A549 (cell line): ENCODE data around the gene SARS1. TPM values are rescaled to one million over a fixed set of nuclear protein-coding genes. Genes with fewer than 3 reads are reported as not detected.
A peak's percentile ranks its signal among the peaks of the same experiment; 100 is the strongest.

Experiments used
- ATAC-seq, 2 experiments: fragments of 200-7000 bp in 1 of 2; fragments of >200 bp in 1 of 2; cut with Nextera tagmentation in 1 of 2; cut with Tn5 transposase in 1 of 2; 3 replicates each; pipeline versions ENCODE4 v1.8.0 to v1.9.1; 2018 to 2020; ENCODE audit warnings: mild to moderate bottlenecking in 1 of 2, moderate library complexity in 1 of 2
- CTCF ChIA-PET: fragments of 300-600 bp; sonication (Branson Sonifier 250); formaldehyde crosslinking; extraction: SDS; loops from one replicate; lab custom pipeline; 2021; ENCODE audit warnings: antibody characterized with exemption, inconsistent platforms; lab: Yijun Ruan, JAX
- POLR2A ChIA-PET: fragments of 350-600 bp; formaldehyde crosslinking; extraction: SDS; loops from one replicate; lab custom pipeline; 2021; ENCODE audit warnings: antibody characterized with exemption, inconsistent platforms; lab: Yijun Ruan, JAX
- DNase-seq, 2 experiments: peaks; one replicate each; pipeline versions ENCODE4 v3.0.0 to v3.0.0-alpha.2; 2011 to 2016; ENCODE audit warnings: low read depth in 1 of 2, low spot score in 1 of 2
- FAIRE-seq: peaks from 2 replicates; lab custom pipeline; 2011; peaks lifted over from hg19 to GRCh38; lab: Jason Lieb, UNC
- H3K27ac ChIP-seq, 2 experiments: fragments of >200 bp; sonication (Bioruptor Twin); formaldehyde crosslinking; 3 replicates each; pipeline ENCODE4 v1.5.1; 2016 to 2017
- H3K4me1 ChIP-seq: fragments of >200 bp; sonication (Bioruptor Twin); formaldehyde crosslinking; 3 replicates; pipeline ENCODE4 v1.6.1; 2016
- H3K4me2 ChIP-seq: fragments of >200 bp; sonication (Bioruptor Twin); formaldehyde crosslinking; 3 replicates; pipeline ENCODE4 v1.6.1; 2016
- H3K4me3 ChIP-seq: fragments of >200 bp; sonication (Bioruptor Twin); formaldehyde crosslinking; 3 replicates; pipeline ENCODE4 v1.5.1; 2016
- H3K9me3 ChIP-seq: fragments of >200 bp; sonication (Bioruptor Twin); formaldehyde crosslinking; 3 replicates; pipeline ENCODE4 v1.6.1; 2016
- CBX2 ChIP-seq: fragments of 200-600 bp; sonication (generic); IDR thresholded peaks from 2 replicates; pipeline ENCODE4 v1.6.1; 2016; ENCODE audit warnings: low read depth, mild to moderate bottlenecking, borderline replicate concordance
- CEBPB ChIP-seq, 2 experiments: fragments of >200 bp in 1 of 2; sonication (Bioruptor Twin) in 1 of 2; formaldehyde crosslinking in 1 of 2; IDR thresholded peaks; 2 replicates each; pipeline ENCODE4 v1.6.1; 2012 to 2016
- CHD2 ChIP-seq: fragments of 150-350 bp; IDR thresholded peaks from 2 replicates; pipeline ENCODE4 v1.6.1; 2014; ENCODE audit warnings: low read length; ENCODE audit not compliant: partially characterized antibody
- CHD4 ChIP-seq: fragments of 200-600 bp; sonication (generic); IDR thresholded peaks from 2 replicates; pipeline ENCODE4 v1.6.1; 2016; ENCODE audit warnings: antibody characterized with exemption, mild to moderate bottlenecking, borderline replicate concordance
- CTCF ChIP-seq: fragments of >200 bp; sonication (Bioruptor Twin); formaldehyde crosslinking; IDR thresholded peaks from 3 replicates; pipeline ENCODE4 v1.5.1; 2016
- E2F6 ChIP-seq: IDR thresholded peaks from 2 replicates; pipeline ENCODE4 v1.6.1; 2012; ENCODE audit warnings: low read depth, borderline replicate concordance
- EP300 ChIP-seq, 2 experiments: fragments of >200 bp; sonication (Bioruptor Twin); formaldehyde crosslinking; IDR thresholded peaks; 2 replicates in 1 of 2; 3 replicates in 1 of 2; pipeline ENCODE4 v1.6.1; 2016 to 2017
- FOSL2 ChIP-seq, 2 experiments: fragments of 450-650 bp in 1 of 2; fragments of >200 bp in 1 of 2; sonication (Bioruptor Twin) in 1 of 2; formaldehyde crosslinking; IDR thresholded peaks; 2 replicates each; pipeline versions ENCODE4 v1.5.0 to v1.6.1; 2016 to 2020; ENCODE audit warnings: mild to moderate bottlenecking in 1 of 2, moderate library complexity in 1 of 2
- GATA3 ChIP-seq: IDR thresholded peaks from 2 replicates; pipeline ENCODE4 v1.6.1; 2012; ENCODE audit warnings: borderline replicate concordance
- HMGXB4 ChIP-seq: fragments of 250-450 bp; sonication (Bioruptor Pico); IDR thresholded peaks from 2 replicates; pipeline ENCODE4 v1.5.0; 2021; ENCODE audit warnings: mild to moderate bottlenecking, moderate library complexity, borderline replicate concordance
- JUN ChIP-seq, 2 experiments: fragments of >200 bp; sonication (Bioruptor Twin); formaldehyde crosslinking; IDR thresholded peaks; 2 replicates in 1 of 2; 3 replicates in 1 of 2; pipeline ENCODE4 v1.6.1; 2016 to 2017
- JUNB ChIP-seq: fragments of >200 bp; sonication (Bioruptor Twin); formaldehyde crosslinking; IDR thresholded peaks from 2 replicates; pipeline ENCODE4 v1.6.1; 2016
- MAZ ChIP-seq: fragments of 150-350 bp; IDR thresholded peaks from 2 replicates; pipeline ENCODE4 v1.6.1; 2014; ENCODE audit warnings: antibody characterized with exemption, low read depth, low read length, borderline replicate concordance
- MYC ChIP-seq: IDR thresholded peaks from 2 replicates; pipeline ENCODE4 v1.6.1; 2012; ENCODE audit warnings: mild to moderate bottlenecking, inconsistent platforms, low read length, improper control_type of control experiment, borderline replicate concordance
- NR3C1 ChIP-seq: fragments of >200 bp; sonication (Bioruptor Twin); formaldehyde crosslinking; IDR thresholded peaks from 3 replicates; pipeline ENCODE4 v1.6.1; 2017
- PBX3 ChIP-seq: IDR thresholded peaks from 2 replicates; pipeline ENCODE4 v1.6.1; 2012
- RAD21 ChIP-seq, 2 experiments: fragments of >200 bp in 1 of 2; sonication (Bioruptor Twin) in 1 of 2; formaldehyde crosslinking in 1 of 2; IDR thresholded peaks in 1 of 2; conservative IDR thresholded peaks in 1 of 2; 2 replicates in 1 of 2; 3 replicates in 1 of 2; pipeline ENCODE4 v1.6.1; 2012 to 2018; ENCODE audit warnings: inconsistent platforms in 1 of 2
- SMC3 ChIP-seq: fragments of >200 bp; sonication (Bioruptor Twin); formaldehyde crosslinking; IDR thresholded peaks from 3 replicates; pipeline ENCODE4 v1.6.1; 2018; ENCODE audit warnings: inconsistent platforms
- ZNF302 ChIP-seq: fragments of 250-450 bp; sonication (Bioruptor Pico); IDR thresholded peaks from 2 replicates; pipeline ENCODE4 v1.9.0; 2021; ENCODE audit warnings: inconsistent platforms, mild to moderate bottlenecking, moderate library complexity
- WGBS: methylation state at CpG from one replicate; pipeline ENCODE4 v1.1.6; 2017; ENCODE audit errors: missing lambda C conversion rate; 5-methylcytosine and 5-hydroxymethylcytosine counted together
- polyA plus RNA-seq, 4 experiments: library from polyadenylated mRNA; depleted of rRNA in 3 of 4; stranded (reverse); fragments of >200 nt; fragmentation: RNase III in 1 of 4; extraction: RNeasy Plus Mini Kit Qiagen cat#74134 plus additional on column Dnase treatment in 1 of 4; gene quantifications; 2 replicates in 3 of 4; 3 replicates in 1 of 4; pipeline ENCODE4 v1.2.3, GENCODE V29; 2011 to 2017
- TF ChIP-seq, protein P1 (sequence below): fragments of 450-650 bp; IDR thresholded peaks from 2 replicates; pipeline ENCODE4 v1.6.1; 2014; ENCODE audit warnings: antibody characterized with exemption

The SARS1 gene
- polyA plus RNA-seq, 2 of the 4 experiments (the other 2 are of a cell fraction), result 103 to 152 TPM

- Histone ChIP-seq H3K4me3 (no peak overlapping the region), H3K4me2 (0 out of 3 replicates have a peak overlapping the region, but pooled peaks have one; percentile 1), H3K4me1 (peaks cover 30% of the 10 kb centered on the region)
Observed at GRCh38 chr1:109193653-109194590, 19.8 kb upstream of the SARS1 start.

GRCh38 chr1:109197158-109198042 is 16.3 kb upstream of the SARS1 start:
- ATAC-seq (peak; percentile 86 to 91), DNase-seq (peak; percentile 85), FAIRE-seq (no peak)
- ChIA-PET POLR2A (interaction anchor here (0.5 to 1.6 kb wide), 5 partner anchors 17 to 184 kb away, joined by 3 to 8 read pairs (median 5); partner anchors contain the start of gene SARS1), CTCF (interaction anchor here (1.0 to 2.3 kb wide), 5 partner anchors 15 to 86 kb away, joined by 3 to 18 read pairs (median 6); a partner anchor contains a TSS)
- peak overlapping the region; percentile 57 for H3K4me2 ChIP-seq
- H3K4me1 ChIP-seq, result peaks cover 33% of the 10 kb centered on the region
- H3K4me3 ChIP-seq, result no peak overlapping the region
- WGBS, result 6% methylated on average over 9 of the region's 10 CpGs
- peak overlapping the region; percentile 69 to 85 for H3K27ac ChIP-seq
- no peaks in the 10 kb centered on the region for H3K9me3 ChIP-seq
- TF ChIP-seq E2F6, result no peak
- TF ChIP-seq JUNB, result peak; percentile 76
- no peak for TF ChIP-seq MYC
- peak; percentile 35 to 50; a peak in 3 of 4 replicates for TF ChIP-seq CEBPB (IDR thresholded peaks at IDR 0.05)
- TF ChIP-seq GATA3, result peak; percentile 31; the same call in 1 of the 2 replicates
- TF ChIP-seq EP300 (IDR thresholded peaks at IDR 0.05), result peak in 1 of 2 experiments; percentile 31; a peak in 1 of 5 replicates
- no peak for TF ChIP-seq PBX3
- no peak for TF ChIP-seq CBX2
- no peak for TF ChIP-seq ZNF302
- no peak for TF ChIP-seq MAZ
- TF ChIP-seq CHD2, result no peak
- no peak for TF ChIP-seq CHD4
- peak; percentile 22 to 27; a peak in 2 of 5 replicates for TF ChIP-seq JUN (IDR thresholded peaks at IDR 0.05)
- peak; percentile 66; the same call in 1 of the 2 replicates for TF ChIP-seq FOSL2 (IDR thresholded peaks at IDR 0.05)
- peak; percentile 82 for TF ChIP-seq FOSL2 (CRISPR knock-in tag; IDR thresholded peaks at IDR 0.05)

More at GRCh38 chr1:109193653-109194590, 19.8 kb upstream of the SARS1 start:
- peak in 1 of 2 experiments; percentile 65; a peak in 3 of 6 replicates for ATAC-seq
- Histone ChIP-seq H3K27ac (peak overlapping the region in 1 of 2 experiments; percentile 15; a peak in 1 of 6 replicates), H3K9me3 (no peaks in the 10 kb centered on the region)
- ChIA-PET POLR2A (interaction anchor here (0.6 to 1.7 kb wide), 2 partner anchors 66 to 94 kb away, joined by 3 to 6 read pairs; no protein-coding TSS in a partner anchor), CTCF (interaction anchor here (0.8 to 2.1 kb wide), 15 partner anchors 9 to 105 kb away, joined by 3 to 15 read pairs (median 4); partner anchors contain the start of gene ELAPOR1)
- no peak for TF ChIP-seq HMGXB4
- TF ChIP-seq, protein P1, sequence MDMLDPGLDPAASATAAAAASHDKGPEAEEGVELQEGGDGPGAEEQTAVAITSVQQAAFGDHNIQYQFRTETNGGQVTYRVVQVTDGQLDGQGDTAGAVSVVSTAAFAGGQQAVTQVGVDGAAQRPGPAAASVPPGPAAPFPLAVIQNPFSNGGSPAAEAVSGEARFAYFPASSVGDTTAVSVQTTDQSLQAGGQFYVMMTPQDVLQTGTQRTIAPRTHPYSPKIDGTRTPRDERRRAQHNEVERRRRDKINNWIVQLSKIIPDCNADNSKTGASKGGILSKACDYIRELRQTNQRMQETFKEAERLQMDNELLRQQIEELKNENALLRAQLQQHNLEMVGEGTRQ, result no peak
- peak; percentile 71 for TF ChIP-seq CTCF
- TF ChIP-seq NR3C1, result no peak
- peak; percentile 73 for TF ChIP-seq SMC3
- TF ChIP-seq RAD21 (conservative IDR thresholded peaks at IDR 0.05 in 1 of 2, IDR thresholded peaks at IDR 0.05 in 1 of 2), result peak; percentile 73 to 74
- DNase-seq, result peak; percentile 35 to 67
- no peak for FAIRE-seq
- WGBS, result 30% methylated on average over 14 of the region's 14 CpGs
